Measurements from ENCODE around the gene CHRND. TPM values are rescaled to one million over a fixed set of nuclear protein-coding genes. Genes with fewer than 3 reads are reported as not detected.

The CHRND gene
- total and polyA plus RNA-seq, 2 of the 8 experiments (the other 6 are each of a cell fraction or from before 2014, with no cell fraction given), result 0.24 TPM; not detected in 1

DNA sequence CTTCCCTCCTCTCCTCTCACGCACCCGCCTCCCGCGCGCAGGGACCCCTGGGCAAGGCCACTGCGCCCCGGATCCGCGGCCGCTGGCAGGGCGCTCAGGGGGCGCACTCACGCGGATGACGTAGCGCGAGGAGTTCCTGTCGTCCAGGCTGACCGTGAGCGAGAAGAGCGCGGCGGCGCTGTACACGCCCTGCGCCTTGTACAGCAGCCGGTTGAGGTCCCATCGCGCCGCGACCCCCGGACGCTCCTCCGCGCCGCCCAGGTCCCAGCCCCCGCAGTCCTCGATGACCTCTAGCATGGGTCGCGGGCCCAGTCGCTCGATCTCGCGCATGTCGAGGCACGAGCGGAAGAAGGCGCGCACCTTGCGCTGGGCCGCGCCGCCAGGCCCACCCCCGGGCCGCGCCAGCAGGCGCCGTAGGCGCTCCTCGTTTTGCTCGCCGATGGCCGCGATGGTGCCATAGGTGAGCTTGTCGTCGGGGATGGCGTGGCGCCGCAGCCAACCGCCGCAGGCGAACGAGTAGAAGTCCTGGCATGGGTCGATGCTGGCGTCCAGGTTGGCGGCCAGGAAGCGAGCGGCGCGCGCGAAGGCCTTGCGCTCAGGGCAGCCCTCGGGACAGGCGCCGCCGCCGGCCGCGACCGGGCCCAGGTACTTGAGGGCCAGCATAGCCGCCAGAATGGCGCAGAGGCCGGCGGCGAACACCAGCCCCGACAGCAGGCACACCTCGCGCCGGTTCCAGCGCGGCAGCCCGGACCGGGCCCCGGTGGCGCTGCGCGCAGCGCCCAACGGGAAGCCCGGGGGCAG, 40.0 kb upstream of the CHRND start:
- no peaks in the 10 kb centered on the region for H3K79me2 ChIP-seq (ENCODE audit: control insufficient read depth in 1 of 2, insufficient read depth in 2 of 2, low read length in 2 of 2)
- H4K5ac ChIP-seq (ENCODE audit: insufficient read length, low read depth, low read length), result no peak overlapping the region
- no peaks in the 10 kb centered on the region for H3K79me1 ChIP-seq (ENCODE audit: low read depth, low read length)
- no peak overlapping the region for H3K27ac ChIP-seq (ENCODE audit: low read depth, low read length)
- peaks cover 0 to 40% (median 22%) of the 10 kb centered on the region in 4 experiments; a peak in 6 of 7 replicates for H3K4me1 ChIP-seq (replicated peaks in 1 of 4; ENCODE audit: control insufficient read depth in 3 of 4, insufficient read depth in 4 of 4, low read length in 3 of 4)
- no peak overlapping the region for H2BK120ac ChIP-seq (replicated peaks; ENCODE audit: low read depth, low read length)
- FAIRE-seq (no peak), DNase-seq (ENCODE audit: low read depth in 1 of 2, low spot score in 2 of 2) (peak in 1 of 2 experiments; percentile 72)
- H2BK5ac ChIP-seq (ENCODE audit: low read depth, low read length), result no peak overlapping the region
- H2BK15ac ChIP-seq (ENCODE audit: low read length), result no peak overlapping the region
- no peak overlapping the region for H3K4ac ChIP-seq (replicated peaks; ENCODE audit: insufficient read length, low read depth, low read length)
- no peak overlapping the region for H2BK20ac ChIP-seq (ENCODE audit: low read length)
- CTCF ChIA-PET (ENCODE audit: partially characterized antibody), result interaction anchor here (0.9 to 4.5 kb wide), 8 partner anchors 8 to 152 kb away, joined by 3 to 17 read pairs (median 3); no protein-coding TSS in a partner anchor
- H4K20me1 ChIP-seq (replicated peaks in 1 of 2; ENCODE audit: control insufficient read depth in 1 of 2, insufficient read depth in 2 of 2, low read length in 2 of 2), result peaks cover 6 to 13% of the 10 kb centered on the region in 2 experiments
- H3K36me3 ChIP-seq (ENCODE audit: control insufficient read depth in 2 of 4, insufficient read depth in 4 of 4, low read length in 3 of 4), result peaks cover 0 to 11% (median 0%) of the 10 kb centered on the region in 4 experiments; a peak in 1 of 8 replicates
- no peak overlapping the region for H2AFZ ChIP-seq (ENCODE audit: low read length)
- peak overlapping the region; percentile 56 to 79 for H3K4me2 ChIP-seq (ENCODE audit: insufficient read depth in 1 of 2, low read depth in 2 of 2, low read length in 2 of 2)
- no peak overlapping the region for H4K91ac ChIP-seq (replicated peaks; ENCODE audit: insufficient read length, low read length)
- no peak overlapping the region for H3K23ac ChIP-seq (ENCODE audit: insufficient read length)
- no peaks in the 10 kb centered on the region; a peak in 1 of 4 replicates for H3K9me3 ChIP-seq (ENCODE audit: insufficient read depth in 2 of 2, low read depth in 1 of 2, low read length in 1 of 2)
- H3K4me3 ChIP-seq (ENCODE audit: extremely low read depth in 1 of 4, insufficient read depth in 2 of 4, low read depth in 3 of 4, low read length in 4 of 4), result peak overlapping the region; percentile 26 to 62 (median 37)
- H3K27me3 ChIP-seq (replicated peaks in 1 of 4; ENCODE audit: control insufficient read depth in 3 of 4, extremely low read depth in 1 of 4, insufficient read depth in 3 of 4, low read length in 3 of 4), result peaks cover 35 to 58% (median 50%) of the 10 kb centered on the region in 4 experiments
- no peak overlapping the region for H3K14ac ChIP-seq (ENCODE audit: insufficient read length)
- no peak overlapping the region for H3K9ac ChIP-seq (replicated peaks in 1 of 4; ENCODE audit: extremely low read depth in 1 of 4, low read depth in 3 of 4, low read length in 3 of 4)
- H3K23me2 ChIP-seq (ENCODE audit: low read depth, low read length), result peaks cover 12% of the 10 kb centered on the region; the same call in 1 of the 2 replicates
- peak overlapping the region; percentile 83 for H4K8ac ChIP-seq (ENCODE audit: extremely low read depth, insufficient read depth, low read length)
- POLR2A ChIA-PET (ENCODE audit: partially characterized antibody), result interaction anchor here (0.7 to 1.6 kb wide), 3 partner anchors 8 to 37 kb away, joined by 3 to 5 read pairs (median 4); no protein-coding TSS in a partner anchor
- H2BK12ac ChIP-seq (ENCODE audit: low read depth, low read length), result no peak overlapping the region
- H2AK5ac ChIP-seq (ENCODE audit: low read depth, low read length), result no peak overlapping the region
- no peak overlapping the region for H3K56ac ChIP-seq (replicated peaks; ENCODE audit: insufficient read length, low read depth, low read length)
- peak overlapping the region; percentile 48 for H3K18ac ChIP-seq (ENCODE audit: extremely low read depth, low read length)
- 6% methylated on average over 101 of the region's 111 CpGs; no CpG with 5 or more reads in 1 of the 2 experiments for WGBS, 2 experiments (ENCODE audit: extremely low coverage in 1 of 2, insufficient coverage in 1 of 2, insufficient read length in 1 of 2, insufficient replicate concordance in 2 of 2, low coverage in 1 of 2, low lambda C conversion rate in 2 of 2, missing lambda C conversion rate in 1 of 2)
- no peak for TF ChIP-seq KDM1A (IDR thresholded peaks at IDR 0.05; ENCODE audit: borderline replicate concordance, low read length)
- TF ChIP-seq GTF2F1 (IDR thresholded peaks at IDR 0.05; ENCODE audit: borderline replicate concordance, low read depth, low read length), result no peak
- TF ChIP-seq CBX8 (IDR thresholded peaks at IDR 0.05; ENCODE audit: borderline replicate concordance, low read depth, low read length), result no peak
- peak; percentile 28 for TF ChIP-seq ASH2L (IDR thresholded peaks at IDR 0.05; ENCODE audit: low read length)
- no peak for TF ChIP-seq EGR1 (IDR thresholded peaks at IDR 0.05; ENCODE audit: borderline replicate concordance, low read depth, low read length)
- TF ChIP-seq PHF8 (conservative IDR thresholded peaks at IDR 0.05; ENCODE audit: low read depth, low read length), result no peak
- TF ChIP-seq CHD2 (IDR thresholded peaks at IDR 0.05; ENCODE audit: low read length), result no peak
- no peak for TF ChIP-seq CHD1 (IDR thresholded peaks at IDR 0.05; ENCODE audit: low read depth, low read length)
- TF ChIP-seq GABPA (IDR thresholded peaks at IDR 0.05; ENCODE audit: borderline replicate concordance, insufficient read depth, low read length), result no peak
- TF ChIP-seq CREB1 (IDR thresholded peaks at IDR 0.05), result peak; percentile 65
- peak; percentile 75 for TF ChIP-seq EZH2 (IDR thresholded peaks at IDR 0.05; ENCODE audit: low read depth, low read length, severe bottlenecking)
- TF ChIP-seq SUZ12 (IDR thresholded peaks at IDR 0.05; ENCODE audit: low read length), result peak; percentile 72
